Stimulated activated CD8-positive, alpha-beta memory T cell treated with anti-CD3 and anti-CD28 coated beads, Interleukin-4, amount 100 ng/mL, for 48 hours (primary cell): ENCODE data around the gene MYOF.

Source experiments
- DNase-seq: peaks from one replicate; pipeline ENCODE4 v3.0.0-alpha.2; 2020

MYOF gene

GRCh38 chr10:93280699-93281366 is 201.3 kb downstream of the MYOF start:
- no peak for DNase-seq

- DNase-seq, result no peak
Observed at GRCh38 chr10:93280121-93280698, 201.9 kb downstream of the MYOF start.

GRCh38 chr10:93277360-93277759 is 204.8 kb downstream of the MYOF start:
- no peak for DNase-seq

- DNase-seq, result no peak
Observed at GRCh38 chr10:93274419-93274818, 207.7 kb downstream of the MYOF start.

DNA sequence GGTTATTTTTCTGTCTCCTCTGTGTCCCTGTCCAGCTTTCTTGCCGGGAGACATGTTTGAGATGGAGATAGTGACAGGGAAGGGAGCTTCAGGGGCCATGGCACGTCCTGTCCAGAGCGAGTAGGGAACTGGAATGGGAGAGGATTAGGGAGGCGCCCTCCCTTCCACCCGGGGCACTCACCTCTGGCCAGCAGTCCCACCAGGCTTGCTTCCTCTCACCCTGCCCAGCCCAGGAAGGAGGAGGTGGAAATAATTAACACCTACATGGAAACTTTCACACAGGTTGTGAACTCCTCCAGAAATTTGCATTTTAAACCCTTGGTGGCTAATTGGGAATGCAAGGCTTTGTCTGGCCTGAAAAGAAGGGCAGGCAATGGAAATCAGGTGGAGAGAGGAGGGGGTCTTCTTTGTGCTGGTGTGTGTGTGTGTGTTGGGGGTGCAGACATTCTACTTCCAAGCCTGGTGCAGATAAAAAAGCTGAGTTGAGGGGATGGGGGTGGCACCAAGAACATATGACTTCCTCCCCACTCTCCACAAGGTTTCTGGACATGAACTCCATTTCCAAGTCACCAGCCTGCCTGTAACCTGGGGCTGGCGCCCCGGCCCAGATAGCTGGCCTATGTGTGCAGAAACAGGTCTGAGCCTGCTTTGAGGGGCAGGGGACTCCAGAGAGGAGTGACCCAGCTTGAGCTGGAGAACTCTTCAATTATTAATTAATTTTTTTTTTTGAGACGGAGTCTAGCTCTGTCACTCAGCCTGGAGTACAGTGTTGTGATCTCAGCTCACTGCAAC is 209.1 kb downstream of the MYOF start:
- DNase-seq, result no peak

DNA sequence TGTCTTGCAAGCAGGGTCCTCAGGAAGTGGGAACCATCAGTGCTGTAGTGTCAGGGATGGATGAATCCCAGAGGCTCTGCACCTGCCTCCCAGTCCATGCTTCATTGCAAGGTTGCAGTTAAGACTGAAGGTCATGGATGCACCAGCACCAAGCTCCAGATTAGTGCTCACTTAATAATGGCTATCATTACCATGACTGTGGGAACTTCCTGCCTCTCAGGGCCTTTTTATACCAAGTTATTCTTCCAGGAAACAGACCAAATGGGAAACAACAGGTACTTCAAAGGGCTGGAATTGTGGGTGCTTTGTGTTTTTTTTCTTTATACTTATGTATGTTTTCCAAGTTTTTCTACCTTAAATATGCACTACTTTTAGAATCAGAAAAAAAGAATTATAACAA is 210.8 kb downstream of the MYOF start:
- no peak for DNase-seq

DNA sequence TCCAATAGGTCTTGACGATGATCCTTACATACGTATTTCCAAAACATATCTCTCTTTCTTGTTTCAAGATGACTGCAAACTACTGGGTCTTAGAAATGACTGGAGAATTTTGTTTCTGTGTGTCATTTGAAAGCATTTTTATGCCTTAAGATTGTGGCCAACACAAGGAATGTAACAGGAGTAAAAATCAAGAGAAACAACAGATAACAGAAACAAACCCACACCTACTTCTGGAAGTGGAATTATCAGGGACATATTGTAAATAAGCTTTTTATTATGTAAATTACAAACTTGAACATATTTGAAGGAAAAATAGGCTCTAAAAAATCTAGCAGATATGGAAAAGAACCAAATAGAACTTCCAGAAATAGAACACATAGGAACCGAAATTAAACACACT is 212.9 kb downstream of the MYOF start:
- no peak for DNase-seq

DNA sequence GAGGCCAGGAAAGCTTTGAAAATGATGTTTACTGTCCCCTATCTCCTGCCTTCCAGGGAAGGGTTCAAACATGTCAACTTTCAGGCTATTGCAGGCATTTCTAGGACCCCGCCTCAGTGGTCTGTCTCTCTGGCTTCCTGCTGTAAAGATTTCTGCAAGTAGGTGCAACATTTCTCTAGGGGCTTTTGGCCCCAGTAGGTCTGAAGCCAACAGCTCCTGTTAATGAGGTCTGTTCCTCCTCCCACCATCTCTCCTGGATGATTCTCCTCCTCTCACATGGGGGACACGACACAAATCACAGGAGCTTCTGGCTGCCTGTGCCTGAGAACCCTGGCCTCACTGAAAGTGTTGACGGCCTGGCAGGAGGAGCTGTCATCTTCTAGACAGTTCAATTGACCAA is 214.1 kb downstream of the MYOF start:
- DNase-seq, result no peak

DNA sequence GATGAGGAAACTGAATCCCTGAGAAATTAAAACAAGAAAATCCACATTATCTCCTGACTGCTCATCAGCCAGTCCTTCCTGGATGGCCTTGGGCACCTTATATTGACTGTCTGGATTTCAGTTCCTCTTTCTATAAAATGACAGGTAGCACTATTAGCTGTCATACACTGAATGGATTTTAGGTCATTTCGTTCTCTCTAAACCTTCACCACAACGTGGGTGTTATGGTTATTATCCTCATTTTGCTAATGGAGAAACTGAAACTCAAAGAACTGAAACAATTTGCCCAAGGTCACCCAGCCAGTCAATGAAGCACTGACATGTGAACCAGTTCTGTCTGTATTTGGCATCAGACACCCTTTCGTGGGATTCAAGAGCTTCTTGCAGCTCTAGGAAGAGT is 214.6 kb downstream of the MYOF start:
- DNase-seq, result no peak

DNA sequence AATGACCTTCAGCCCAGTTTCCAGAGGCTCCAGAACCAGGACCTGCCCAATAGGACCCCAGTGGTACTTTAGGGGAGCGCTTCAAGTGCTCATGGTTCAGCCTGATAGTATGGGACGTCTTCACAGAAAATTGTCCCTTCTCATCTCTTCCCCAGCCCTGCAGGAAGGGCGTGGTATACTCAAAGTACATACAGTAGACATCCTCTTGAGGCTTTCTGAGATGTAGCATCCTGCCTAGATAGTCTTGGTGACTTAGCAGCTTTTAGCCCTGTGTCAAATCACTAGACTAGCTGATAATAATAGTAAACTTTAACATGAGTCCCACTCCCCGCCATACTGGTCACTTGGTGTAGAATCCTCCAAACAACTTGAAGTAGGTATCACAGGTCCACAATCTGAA is 215.3 kb downstream of the MYOF start:
- no peak for DNase-seq

DNA sequence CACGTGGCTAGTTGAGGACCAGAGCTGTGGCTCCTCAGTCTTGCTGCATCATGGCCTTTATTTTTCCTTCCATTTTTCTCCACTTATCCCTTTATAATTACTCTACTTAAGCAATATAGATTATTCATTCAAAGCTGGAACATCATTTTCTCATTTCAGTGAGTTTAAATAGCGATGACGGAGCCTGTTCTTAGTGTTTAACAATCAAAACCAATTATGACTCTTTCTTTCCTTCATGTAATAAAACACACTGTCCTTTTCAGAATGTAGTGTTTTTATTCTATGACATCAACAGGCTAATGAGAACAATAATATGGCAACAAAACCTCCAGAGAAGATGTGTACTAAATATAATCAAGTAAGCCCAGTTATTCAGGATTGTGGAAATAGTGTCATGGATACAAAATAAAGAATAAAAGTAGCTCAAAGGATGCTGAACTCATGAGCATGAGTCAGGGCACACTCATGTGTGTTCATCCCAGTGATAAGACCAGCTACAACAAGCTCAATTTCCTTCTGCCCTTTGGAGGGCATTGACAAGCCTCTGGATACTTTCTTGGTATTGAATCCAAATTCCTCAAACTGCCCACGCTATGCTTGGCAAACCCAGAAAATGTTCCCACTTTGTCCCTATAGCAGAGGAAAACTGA is 220.0 kb downstream of the MYOF start:
- DNase-seq, result no peak

GRCh38 chr10:93261089-93261488 is 221.0 kb downstream of the MYOF start:
- no peak for DNase-seq

GRCh38 chr10:93259126-93259525 is 223.0 kb downstream of the MYOF start:
- no peak for DNase-seq
